Esophagus squamous epithelium (tissue), 5 donors: ENCODE measurements around the gene SMO. TPM values are rescaled to one million over a fixed set of nuclear protein-coding genes. Genes with fewer than 3 reads are reported as not detected.
"Not testable (repeated sequence)": the region's sequence is repeated elsewhere in the genome, so short reads cannot be mapped to it uniquely, and the experiment has no call there.

ENCODE experiments used
- DNase-seq: peaks from one replicate; lab custom pipeline; 2025; lab: John Stamatoyannopoulos, UW
- H3K27ac ChIP-seq, 4 donors: fragments of 200-600 bp; sonication (generic); one replicate each; pipeline ENCODE4 v1.5.1; 2016 to 2019; ENCODE audit warnings: mild to moderate bottlenecking in 1 of 4
- H3K27me3 ChIP-seq, 4 donors: fragments of 200-600 bp; sonication (generic); 1 replicate in 3 of 4; 2 replicates in 1 of 4; pipeline versions ENCODE4 v1.5.1 to v1.6.0; 2017 to 2021; ENCODE audit warnings: antibody characterized with exemption in 1 of 4
- H3K36me3 ChIP-seq, 3 donors: fragments of 200-600 bp; sonication (generic); one replicate each; pipeline ENCODE4 v1.5.1; 2016 to 2019
- H3K4me1 ChIP-seq, 3 donors: fragments of 200-600 bp; sonication (generic); one replicate each; pipeline ENCODE4 v1.5.1; 2017 to 2019
- H3K4me3 ChIP-seq, 4 donors: fragments of 200-600 bp; sonication (generic); 1 replicate in 3 of 4; 2 replicates in 1 of 4; pipeline ENCODE4 v1.5.1; 2016 to 2019; ENCODE audit warnings: mild to moderate bottlenecking in 2 of 4, moderate library complexity in 1 of 4
- H3K9me3 ChIP-seq, 3 donors: fragments of 200-600 bp; sonication (generic); one replicate each; pipeline ENCODE4 v1.5.1; 2016 to 2019
- CTCF ChIP-seq, 6 experiments: fragments of 450-650 bp in 4 of 6; fragments of 200-600 bp in 2 of 6; sonication (generic) in 2 of 6; IDR thresholded peaks; one replicate each; pipeline ENCODE4 v1.5.1; 2016 to 2019; ENCODE audit warnings: antibody characterized with exemption in 6 of 6, mild to moderate bottlenecking in 4 of 6, moderate library complexity in 4 of 6
- POLR2A ChIP-seq, 4 donors: fragments of 450-650 bp; IDR thresholded peaks; one replicate each; pipeline ENCODE4 v1.6.1; 2017; ENCODE audit warnings: antibody characterized with exemption in 4 of 4, mild to moderate bottlenecking in 4 of 4, moderate library complexity in 3 of 4
- WGBS, 2 donors: methylation state at CpG; one replicate each; pipeline ENCODE4 v1.1.5; 2018; 5-methylcytosine and 5-hydroxymethylcytosine counted together
- intact Hi-C: fragments of 100-400 bp; cut with DNase I; formaldehyde crosslinking; loops from one replicate; pipeline ENCODE4 v1.15.0; 2022
- total RNA-seq, 4 donors: library from RNA; depleted of rRNA; stranded (reverse); fragments of >200 nt; gene quantifications; one replicate each; pipeline ENCODE4 v1.1.0, GENCODE V29; 2016
- donor health status: DM: yes; HTN: yes; CAD: no.

SMO gene
- total RNA-seq, 4 donors from 2014 or later, result 9.2 to 18.4 (median 10.4) TPM

GRCh38 chr7:129170441-129171021 is 17.9 kb upstream of the SMO start:
- no peak for TF ChIP-seq CTCF (IDR thresholded peaks at IDR 0.05)
- TF ChIP-seq POLR2A (IDR thresholded peaks at IDR 0.05), result no peak
- Histone ChIP-seq H3K9me3 (no peaks in the 10 kb centered on the region), H3K27me3 (peaks cover 0 to 5% (median 0%) of the 10 kb centered on the region in 4 donors), H3K4me1 (peaks cover 0 to 22% (median 6%) of the 10 kb centered on the region in 3 donors), H3K27ac (no peak overlapping the region), H3K36me3 (no peaks in the 10 kb centered on the region), H3K4me3 (no peak overlapping the region)
- WGBS, 2 donors, result 91 to 93% methylated on average over 11 of the region's 11 CpGs
- intact Hi-C loops, result no loop called here
- DNase-seq, result no peak

GRCh38 chr7:129173861-129174260 is 14.6 kb upstream of the SMO start:
- peaks cover 0 to 20% (median 4%) of the 10 kb centered on the region in 3 donors for H3K4me1 ChIP-seq
- H3K9me3 ChIP-seq, DNase-seq, H3K36me3 ChIP-seq, H3K27ac ChIP-seq, H3K27me3 ChIP-seq, intact Hi-C loops, H3K4me3 ChIP-seq: not testable (repeated sequence)
- 93 to 97% methylated on average over 7 of the region's 7 CpGs for WGBS, 2 donors

- Histone ChIP-seq H3K27me3 (peaks cover 0 to 10% (median 0%) of the 10 kb centered on the region in 4 donors), H3K4me3 (no peak overlapping the region), H3K27ac (no peak overlapping the region), H3K36me3 (no peaks in the 10 kb centered on the region), H3K9me3 (no peaks in the 10 kb centered on the region), H3K4me1 (peaks cover 0 to 5% (median 0%) of the 10 kb centered on the region in 3 donors)
- intact Hi-C loops, result no loop called here
- 29 to 42% methylated on average over 11 of the region's 11 CpGs for whole genome bisulfite sequencing, 2 donors
- DNase-seq, result no peak
- TF ChIP-seq CTCF (IDR thresholded peaks at IDR 0.05) (no peak), POLR2A (IDR thresholded peaks at IDR 0.05) (no peak)
Measured at GRCh38 chr7:129176916-129177710, 11.3 kb upstream of the SMO start.

GRCh38 chr7:129184981-129185670 is 3.3 kb upstream of the SMO start:
- H3K4me3 ChIP-seq, result no peak overlapping the region
- H3K36me3 ChIP-seq, result no peaks in the 10 kb centered on the region
- intact Hi-C loops, result no loop called here
- 30 to 40% methylated on average over 6 of the region's 6 CpGs for WGBS, 2 donors
- H3K9me3 ChIP-seq, result no peaks in the 10 kb centered on the region
- H3K4me1 ChIP-seq, result peaks cover 0 to 54% (median 30%) of the 10 kb centered on the region in 3 donors
- TF ChIP-seq CTCF (IDR thresholded peaks at IDR 0.05) (no peak), POLR2A (IDR thresholded peaks at IDR 0.05) (no peak)
- H3K27ac ChIP-seq, result peak overlapping the region; percentile 7 to 61 (median 51)
- DNase-seq, result no peak
- H3K27me3 ChIP-seq, result peaks cover 0 to 17% (median 0%) of the 10 kb centered on the region in 4 donors

GRCh38 chr7:129186749-129187260 is 1.6 kb upstream of the SMO start:
- 84 to 88% methylated on average over 6 of the region's 6 CpGs for WGBS, 2 donors
- TF ChIP-seq CTCF (IDR thresholded peaks at IDR 0.05), result no peak
- no peak for TF ChIP-seq POLR2A (IDR thresholded peaks at IDR 0.05)
- H3K9me3 ChIP-seq, result no peaks in the 10 kb centered on the region
- DNase-seq, result no peak
- no peak overlapping the region for H3K27ac ChIP-seq
- H3K4me1 ChIP-seq, result peaks cover 0 to 71% (median 37%) of the 10 kb centered on the region in 3 donors
- H3K36me3 ChIP-seq, result no peaks in the 10 kb centered on the region
- intact Hi-C loops, result no loop called here
- no peak overlapping the region for H3K4me3 ChIP-seq
- H3K27me3 ChIP-seq, result peaks cover 0 to 16% (median 0%) of the 10 kb centered on the region in 4 donors
